Measurements from ENCODE around the gene NTM.

The NTM gene

DNA sequence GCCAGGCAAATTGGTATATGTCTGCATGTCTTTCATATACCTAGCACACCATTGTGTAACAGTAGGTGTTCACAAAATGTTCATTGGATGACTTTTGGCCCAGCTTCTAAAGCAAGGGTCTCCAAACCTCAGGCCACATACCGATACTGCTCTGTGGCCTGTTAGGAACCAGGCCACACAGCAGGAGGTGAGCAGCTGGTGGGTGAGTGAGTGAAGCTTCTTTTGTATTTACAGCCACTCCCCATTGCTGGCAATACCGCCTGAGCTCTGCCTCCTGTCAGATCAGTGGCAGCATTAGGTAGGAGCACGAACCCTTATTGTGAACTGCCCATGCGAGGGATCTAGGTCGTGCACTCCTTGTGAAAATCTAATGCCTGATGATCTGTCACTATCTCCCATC is 836.6 kb downstream of the NTM start:
- DNase-seq: no peak

- no peak for DNase-seq
Measured at GRCh38 chr11:132208477-132209055, 838.2 kb downstream of the NTM start.

GRCh38 chr11:132211479-132211878 is 841.1 kb downstream of the NTM start:
- DNase-seq: no peak

- DNase-seq: no peak
Measured at GRCh38 chr11:132217856-132218255, 847.4 kb downstream of the NTM start.

GRCh38 chr11:132220474-132220873 is 850.1 kb downstream of the NTM start:
- no peak for DNase-seq

DNA sequence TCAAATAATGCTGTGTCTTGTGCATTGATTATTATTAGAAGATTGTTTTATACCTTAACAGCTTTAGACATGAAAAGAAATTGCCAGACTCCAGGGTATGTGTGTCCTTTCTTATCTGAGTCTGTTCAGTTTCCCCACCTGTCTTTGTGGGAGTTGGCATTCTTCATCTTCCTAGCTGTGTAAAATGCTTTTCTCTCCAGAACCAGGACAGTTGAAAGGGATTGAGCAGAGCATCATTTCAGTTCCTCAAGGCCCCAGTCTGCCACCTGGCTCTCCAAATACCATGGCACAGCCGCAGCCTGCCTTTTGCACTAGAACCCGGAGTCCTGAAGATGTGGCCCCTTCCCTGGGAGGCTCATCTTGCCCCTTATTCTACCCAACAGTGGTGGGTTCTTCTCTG is 851.9 kb downstream of the NTM start:
- no peak for DNase-seq

- DNase-seq: no peak
Measured at GRCh38 chr11:132226522-132226921, 856.1 kb downstream of the NTM start.

- DNase-seq: no peak
Measured at GRCh38 chr11:132228746-132229325, 858.4 kb downstream of the NTM start.

DNA sequence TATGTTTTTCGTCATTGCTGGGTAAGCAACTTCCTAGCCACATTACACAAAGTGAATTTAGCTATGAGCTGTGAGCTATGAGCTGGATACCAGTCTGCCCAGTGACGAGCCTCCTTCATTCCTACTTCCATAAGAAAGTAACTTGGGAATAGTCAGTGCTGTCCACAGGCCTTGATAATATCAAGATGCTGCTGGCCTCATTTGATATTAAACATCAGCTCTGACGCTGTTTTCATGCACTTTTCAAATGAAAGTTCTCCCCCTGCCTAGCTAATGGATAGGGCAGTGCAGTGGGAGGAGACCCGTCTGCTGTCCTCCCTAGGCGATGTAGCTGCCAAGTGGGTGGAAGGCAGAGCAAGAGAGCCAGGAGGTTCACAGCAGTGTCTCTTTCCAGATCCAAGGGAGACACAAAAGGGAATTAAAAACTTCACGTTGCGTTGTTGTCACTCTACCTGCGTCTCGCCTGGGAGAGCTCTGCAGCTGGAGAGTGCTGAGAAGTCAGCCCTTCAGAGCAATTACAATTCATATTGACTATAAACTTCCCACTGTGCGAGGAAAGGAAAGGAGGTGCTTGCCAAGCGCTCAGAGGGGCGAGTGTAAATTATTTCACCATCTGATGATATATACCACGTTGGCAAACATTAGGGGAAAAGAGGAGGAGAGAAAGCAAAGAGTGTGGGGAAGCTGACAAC is 861.4 kb downstream of the NTM start:
- no peak for DNase-seq

GRCh38 chr11:132234878-132235277 is 864.5 kb downstream of the NTM start:
- no peak for DNase-seq

GRCh38 chr11:132237781-132238180 is 867.4 kb downstream of the NTM start:
- DNase-seq: no peak

- no peak for DNase-seq
Measured at GRCh38 chr11:132238331-132238866, 868.0 kb downstream of the NTM start.

- no peak for DNase-seq
Measured at GRCh38 chr11:132240374-132240773, 870.0 kb downstream of the NTM start.

- no peak for DNase-seq
Measured at GRCh38 chr11:132242632-132243031, 872.2 kb downstream of the NTM start.

DNA sequence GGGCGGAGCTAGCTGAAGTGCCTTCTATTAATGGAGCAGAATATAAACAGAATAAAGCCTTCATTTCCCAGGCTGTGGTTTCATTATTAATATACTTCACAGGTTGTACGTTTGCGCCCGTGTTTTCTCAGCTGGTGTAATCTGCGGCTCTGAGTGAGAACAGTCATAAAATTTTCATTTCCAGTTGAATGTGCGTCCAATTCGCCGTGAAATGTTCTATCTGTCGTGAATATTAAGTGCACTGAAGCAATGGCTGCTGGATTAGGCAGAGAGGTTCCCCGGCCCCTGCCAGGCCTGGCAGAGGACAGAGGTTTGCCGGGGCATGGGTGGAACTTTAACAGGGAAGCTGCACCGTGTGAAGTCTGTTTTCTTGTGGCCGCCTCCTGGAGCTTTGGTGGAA is 874.4 kb downstream of the NTM start:
- no peak for DNase-seq

GRCh38 chr11:132245403-132246385 is 875.3 kb downstream of the NTM start:
- no peak for DNase-seq

- no peak for DNase-seq
Measured at GRCh38 chr11:132248580-132248979, 878.2 kb downstream of the NTM start.

GRCh38 chr11:132249256-132249655 is 878.8 kb downstream of the NTM start:
- no peak for DNase-seq

DNA sequence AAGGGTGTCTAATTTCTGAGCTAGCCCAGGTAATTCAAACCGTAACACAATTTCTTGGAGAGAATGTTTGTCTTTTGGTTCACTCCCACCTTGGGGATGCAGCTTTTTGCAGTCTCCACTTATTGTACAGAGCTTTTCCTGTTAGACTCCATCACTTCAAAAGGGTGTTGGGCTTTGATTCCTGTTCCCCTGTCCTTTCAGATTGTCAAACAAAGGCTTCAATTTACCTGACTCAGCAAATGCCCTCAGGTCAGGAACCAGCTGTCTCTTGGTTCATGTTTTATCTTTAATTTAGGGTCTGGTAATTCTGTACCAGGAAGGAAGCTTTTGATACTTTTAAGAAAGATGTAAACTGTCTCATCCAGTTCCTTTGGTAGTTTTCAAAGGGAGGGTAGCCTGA is 880.6 kb downstream of the NTM start:
- DNase-seq: no peak

GRCh38 chr11:132253469-132254264 is 883.3 kb downstream of the NTM start:
- DNase-seq: no peak

DNA sequence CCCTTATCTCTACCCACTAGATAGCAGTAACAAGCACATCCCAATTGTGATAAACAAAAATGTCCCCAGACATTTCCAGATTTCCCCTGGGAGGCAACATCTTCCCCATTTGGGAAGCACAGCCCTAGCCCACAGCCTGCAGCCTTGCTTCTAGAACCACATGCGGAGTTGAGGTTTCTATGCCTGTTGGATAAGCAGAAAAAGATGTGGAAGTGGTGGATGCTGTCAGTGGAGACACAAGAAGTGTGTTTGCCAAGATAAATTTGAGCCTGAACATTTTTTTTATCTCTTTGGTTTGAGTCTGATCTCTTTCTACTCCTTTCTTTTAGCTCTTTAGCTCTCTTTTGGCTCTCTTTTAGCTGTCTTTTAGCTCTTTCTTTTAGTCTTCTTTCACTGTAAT is 884.5 kb downstream of the NTM start:
- no peak for DNase-seq

Data from GF-D8 (cell line).